ENCODE results near the gene RIT1.

The RIT1 gene

GRCh38 chr1:155951753-155952504, 40.8 kb upstream of the RIT1 start:
- Histone ChIP-seq H3K27me3 (replicated peaks) (no peaks in the 10 kb centered on the region), H3K36me3 (replicated peaks) (peaks cover 85% of the 10 kb centered on the region), H3K4me3 (ENCODE audit: low read depth, low read length) (no peak overlapping the region), H3K27ac (no peak overlapping the region)
- in situ Hi-C loops (cut with HindIII; ENCODE audit: low pct_ligation_motif_present, low sequenced_read_pairs): no loop called here
- no peak for DNase-seq
- TF ChIP-seq CTCF (IDR thresholded peaks at IDR 0.05; ENCODE audit: low read depth, low read length, missing control alignments): no peak

- in situ Hi-C loops (cut with HindIII; ENCODE audit: low pct_ligation_motif_present, low sequenced_read_pairs): no loop called here
- no peaks in the 10 kb centered on the region for H3K27me3 ChIP-seq (replicated peaks)
- peaks cover 89% of the 10 kb centered on the region for H3K36me3 ChIP-seq (replicated peaks)
- no peak overlapping the region for H3K4me3 ChIP-seq (ENCODE audit: low read depth, low read length)
- DNase-seq: no peak
- no peak for TF ChIP-seq CTCF (IDR thresholded peaks at IDR 0.05; ENCODE audit: low read depth, low read length, missing control alignments)
- no peak overlapping the region for H3K27ac ChIP-seq
Measured at GRCh38 chr1:155950829-155951228, 39.7 kb upstream of the RIT1 start.

GRCh38 chr1:155947741-155948140, 36.6 kb upstream of the RIT1 start:
- Histone ChIP-seq H3K36me3 (replicated peaks) (peaks cover 72% of the 10 kb centered on the region), H3K27me3 (replicated peaks) (no peaks in the 10 kb centered on the region), H3K27ac (no peak overlapping the region)

GRCh38 chr1:155947292-155947691, 36.1 kb upstream of the RIT1 start:
- no peaks in the 10 kb centered on the region for H3K27me3 ChIP-seq (replicated peaks)
- peaks cover 67% of the 10 kb centered on the region for H3K36me3 ChIP-seq (replicated peaks)
- no peak overlapping the region for H3K27ac ChIP-seq
- DNase-seq: no peak
- in situ Hi-C loops (cut with HindIII; ENCODE audit: low pct_ligation_motif_present, low sequenced_read_pairs): no loop called here
- H3K4me3 ChIP-seq (ENCODE audit: low read depth, low read length): no peak overlapping the region
- TF ChIP-seq CTCF (IDR thresholded peaks at IDR 0.05; ENCODE audit: low read depth, low read length, missing control alignments): no peak

More at GRCh38 chr1:155947741-155948140, 36.6 kb upstream of the RIT1 start:
- no peak for DNase-seq
- H3K4me3 ChIP-seq (ENCODE audit: low read depth, low read length): no peak overlapping the region
- TF ChIP-seq CTCF (IDR thresholded peaks at IDR 0.05; ENCODE audit: low read depth, low read length, missing control alignments): no peak
- in situ Hi-C loops (cut with HindIII; ENCODE audit: low pct_ligation_motif_present, low sequenced_read_pairs): no loop called here

- peaks cover 61% of the 10 kb centered on the region for H3K36me3 ChIP-seq (replicated peaks)
- in situ Hi-C loops (cut with HindIII; ENCODE audit: low pct_ligation_motif_present, low sequenced_read_pairs): no loop called here
- no peaks in the 10 kb centered on the region for H3K27me3 ChIP-seq (replicated peaks)
Measured at GRCh38 chr1:155946633-155947219, 35.6 kb upstream of the RIT1 start.

More at GRCh38 chr1:155946633-155947219, 35.6 kb upstream of the RIT1 start:
- no peak for DNase-seq
- no peak for TF ChIP-seq CTCF (IDR thresholded peaks at IDR 0.05; ENCODE audit: low read depth, low read length, missing control alignments)
- Histone ChIP-seq H3K27ac (no peak overlapping the region), H3K4me3 (ENCODE audit: low read depth, low read length) (no peak overlapping the region)
